Central memory CD4-positive, alpha-beta T cell (primary cell): ENCODE measurements around the gene LRRC1.

Experiments used
- DNase-seq: peaks from one replicate; pipeline ENCODE4 v3.0.0; 2022

The LRRC1 gene

DNA sequence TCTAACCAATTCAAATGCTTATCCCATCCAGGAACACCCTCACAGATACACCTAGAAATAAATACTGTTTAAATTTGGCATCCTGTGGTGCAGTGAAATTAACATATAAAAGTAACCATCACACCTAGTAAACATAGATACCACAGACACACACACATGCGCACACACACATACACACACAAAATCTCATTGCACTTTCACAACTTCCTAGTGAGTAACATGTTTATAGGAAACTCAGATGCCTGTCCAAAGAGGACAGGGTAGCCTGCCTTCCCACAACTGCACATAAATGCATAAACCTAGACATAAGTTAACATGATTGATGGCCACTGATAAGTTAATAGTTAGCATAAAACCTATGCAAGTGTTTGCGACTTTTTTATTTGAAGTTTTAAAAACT is 56.8 kb downstream of the LRRC1 start:
- DNase-seq = no peak

DNA sequence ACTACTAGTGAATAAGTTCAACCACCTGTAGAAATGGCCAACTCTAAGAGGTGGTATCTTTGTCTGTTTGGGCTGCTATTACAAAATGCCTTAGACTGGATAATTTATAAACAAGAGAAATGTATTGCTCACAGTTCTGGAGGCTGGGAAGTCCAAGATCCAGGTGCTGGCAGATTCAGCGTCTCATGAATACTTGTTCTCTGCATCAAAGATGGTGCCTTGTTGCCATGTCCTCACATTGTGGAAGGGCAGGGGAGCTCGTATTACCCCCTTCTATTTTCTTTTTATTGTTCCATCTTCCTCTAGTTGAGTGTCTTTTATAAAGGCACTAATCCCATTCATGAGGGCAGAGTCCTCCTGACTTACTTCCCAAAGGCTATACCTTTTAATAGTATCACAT is 58.0 kb downstream of the LRRC1 start:
- no peak for DNase-seq

DNA sequence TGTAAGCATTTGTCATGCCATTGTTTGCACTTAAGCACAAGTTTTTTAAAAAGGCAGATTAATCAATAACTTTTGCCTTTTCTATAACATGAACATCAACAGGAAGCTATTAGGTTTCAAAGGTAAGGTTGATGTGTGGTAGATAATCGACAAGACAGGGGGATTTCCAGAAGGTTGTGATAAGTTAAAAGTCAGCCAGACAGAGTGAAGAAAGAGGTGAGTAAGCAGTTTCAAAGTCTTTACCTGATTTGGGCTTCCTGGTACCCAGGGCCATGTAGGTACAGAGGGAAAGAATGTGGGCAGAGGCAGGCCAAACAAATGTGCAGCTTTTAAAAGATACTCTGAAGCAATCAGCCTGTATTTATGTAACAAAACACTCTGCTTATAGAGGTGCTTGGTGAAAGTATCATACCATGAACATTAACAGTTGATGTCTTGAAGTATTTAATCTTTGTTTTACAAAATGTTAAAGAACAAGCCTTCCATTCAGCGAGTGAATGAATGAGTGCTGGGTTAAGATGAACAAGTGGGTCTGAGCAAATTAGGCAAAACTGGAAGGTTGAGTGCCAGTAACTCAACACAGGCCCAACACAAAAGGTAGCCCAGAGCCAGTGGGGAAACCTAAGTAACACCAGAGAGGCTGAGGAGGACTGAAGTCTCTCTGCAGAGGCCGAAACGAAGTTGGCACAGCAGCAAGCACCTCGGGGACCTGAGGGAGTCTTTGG is 60.2 kb downstream of the LRRC1 start:
- peak; percentile 10 for DNase-seq

DNA sequence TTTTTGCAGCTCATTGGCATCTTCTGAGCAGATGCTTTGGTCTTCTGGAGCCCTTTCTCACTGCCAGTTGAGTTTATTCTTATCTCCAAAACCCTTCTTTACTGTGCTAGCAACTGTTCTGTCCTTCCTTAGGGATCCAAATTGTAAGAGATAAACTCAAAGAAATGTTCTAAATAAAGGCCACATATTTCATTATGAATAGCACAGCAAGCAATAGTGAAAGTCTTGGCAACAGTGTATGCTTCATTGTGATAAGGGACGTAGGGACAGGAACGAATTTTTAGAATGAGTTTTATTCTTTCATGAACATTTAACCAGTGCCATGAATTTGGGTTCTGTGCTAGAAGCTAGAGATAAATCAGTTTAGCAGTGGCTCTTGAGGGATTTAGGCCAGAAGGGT is 61.1 kb downstream of the LRRC1 start:
- no peak for DNase-seq

DNA sequence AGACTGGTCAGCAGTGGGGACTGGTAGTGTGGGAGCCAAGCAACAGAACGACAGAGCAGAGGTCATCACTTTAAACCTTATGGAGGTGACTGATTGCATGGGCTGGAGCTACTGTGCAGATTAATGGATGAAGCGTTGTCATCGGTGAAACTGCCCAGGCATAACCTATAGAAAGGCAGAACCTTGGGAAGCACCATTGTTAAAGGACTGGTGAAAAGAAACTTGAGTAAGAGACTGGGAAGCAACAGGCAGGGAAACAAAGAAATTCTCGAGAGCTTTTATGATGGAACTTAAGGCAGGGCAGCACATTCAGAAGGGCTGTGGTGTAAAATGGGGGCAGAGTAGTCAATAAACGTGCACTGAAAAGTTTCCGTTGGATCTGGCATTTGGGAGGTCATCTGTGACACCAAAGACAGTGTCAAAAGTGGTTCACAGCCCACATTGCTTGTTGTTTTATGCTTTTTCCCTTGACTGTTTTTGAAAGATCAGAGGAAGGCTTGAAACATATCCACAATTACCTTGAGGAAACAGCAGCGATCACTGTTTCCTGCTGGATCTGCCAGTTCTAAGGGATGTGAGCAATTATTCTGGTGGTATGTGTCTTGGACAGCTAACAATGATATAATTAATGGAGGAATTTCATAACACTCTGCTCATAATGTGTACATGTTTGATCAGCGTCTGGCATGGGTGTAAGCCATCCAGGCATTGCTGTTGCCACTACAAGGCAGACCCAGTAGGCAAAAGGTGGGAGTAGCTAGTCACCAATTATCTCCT is 62.7 kb downstream of the LRRC1 start:
- DNase-seq = no peak

DNA sequence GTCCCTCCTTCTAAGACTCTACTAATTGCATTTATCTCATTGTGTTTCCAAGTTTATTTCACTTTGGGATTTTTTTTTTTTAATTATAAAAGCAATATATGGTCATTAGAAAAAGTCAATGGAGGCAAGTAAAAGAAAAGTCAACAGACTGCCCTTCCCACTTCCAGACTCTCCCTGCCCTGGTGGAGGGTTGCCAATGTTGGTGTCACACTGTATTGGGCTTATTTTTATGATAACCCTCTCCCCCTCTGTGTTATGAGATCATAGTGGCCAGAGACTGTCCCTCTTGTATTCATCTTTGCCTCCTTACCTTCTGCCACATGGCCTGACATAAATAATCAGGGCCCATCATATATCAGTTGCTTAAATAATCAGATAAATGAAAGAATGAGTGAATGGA is 63.4 kb downstream of the LRRC1 start:
- DNase-seq = no peak

DNA sequence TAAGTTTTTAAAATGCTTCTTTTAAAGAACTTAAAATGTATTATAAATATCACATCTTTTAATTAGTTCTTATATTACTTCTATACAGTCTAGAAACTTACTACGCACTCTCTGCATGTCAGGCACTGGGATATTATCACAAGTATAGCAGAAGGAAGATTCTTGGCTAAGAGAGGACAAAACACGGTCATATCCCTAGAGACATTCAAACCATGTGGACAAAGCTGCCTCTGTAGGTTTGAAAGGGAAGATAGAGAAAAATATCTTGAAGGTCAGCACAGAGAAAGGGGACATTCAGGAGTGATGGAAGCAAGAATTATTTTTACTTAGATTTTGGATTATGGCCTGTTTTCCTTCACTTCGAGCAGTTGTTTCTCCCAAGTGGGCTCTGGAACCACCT is 64.1 kb downstream of the LRRC1 start:
- DNase-seq = no peak

DNA sequence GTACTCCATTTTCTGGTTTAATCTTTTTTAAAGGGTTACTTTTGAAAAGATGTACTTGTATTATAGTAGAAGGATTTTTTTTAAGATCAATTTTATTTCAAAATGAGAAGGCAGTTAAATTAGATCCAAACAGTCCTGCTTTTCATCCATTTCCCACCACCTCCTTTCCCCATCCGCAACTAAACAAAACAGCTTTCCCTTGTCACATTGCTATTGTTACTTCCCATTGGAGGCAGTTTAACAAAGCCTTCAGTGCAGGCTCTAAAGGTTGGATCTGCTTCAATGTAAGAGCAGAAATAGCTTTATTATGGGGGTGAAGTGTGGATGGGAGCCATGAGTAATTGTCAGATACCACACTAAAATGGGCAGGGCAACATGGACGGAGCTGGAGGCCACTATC is 65.7 kb downstream of the LRRC1 start:
- DNase-seq = no peak

DNA sequence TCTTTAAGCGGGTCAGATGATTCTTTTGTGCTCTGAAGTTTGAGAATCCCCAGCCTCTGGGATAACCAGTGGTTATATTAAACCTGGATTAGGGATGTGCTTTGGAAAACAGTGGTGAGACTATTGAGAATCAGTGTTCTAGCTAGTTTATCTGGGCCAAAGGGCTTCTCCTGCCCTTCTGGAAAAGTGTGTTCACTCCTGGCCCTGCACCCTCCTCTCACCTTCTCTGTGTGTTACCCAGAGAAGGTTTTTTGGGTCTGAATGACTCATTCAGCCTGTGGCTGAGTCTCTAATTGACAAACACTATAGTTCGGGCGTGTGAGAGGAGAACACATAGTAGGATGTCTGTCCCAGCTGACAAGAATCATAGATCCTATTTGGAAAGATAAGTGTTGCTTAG is 66.7 kb downstream of the LRRC1 start:
- DNase-seq = no peak

DNA sequence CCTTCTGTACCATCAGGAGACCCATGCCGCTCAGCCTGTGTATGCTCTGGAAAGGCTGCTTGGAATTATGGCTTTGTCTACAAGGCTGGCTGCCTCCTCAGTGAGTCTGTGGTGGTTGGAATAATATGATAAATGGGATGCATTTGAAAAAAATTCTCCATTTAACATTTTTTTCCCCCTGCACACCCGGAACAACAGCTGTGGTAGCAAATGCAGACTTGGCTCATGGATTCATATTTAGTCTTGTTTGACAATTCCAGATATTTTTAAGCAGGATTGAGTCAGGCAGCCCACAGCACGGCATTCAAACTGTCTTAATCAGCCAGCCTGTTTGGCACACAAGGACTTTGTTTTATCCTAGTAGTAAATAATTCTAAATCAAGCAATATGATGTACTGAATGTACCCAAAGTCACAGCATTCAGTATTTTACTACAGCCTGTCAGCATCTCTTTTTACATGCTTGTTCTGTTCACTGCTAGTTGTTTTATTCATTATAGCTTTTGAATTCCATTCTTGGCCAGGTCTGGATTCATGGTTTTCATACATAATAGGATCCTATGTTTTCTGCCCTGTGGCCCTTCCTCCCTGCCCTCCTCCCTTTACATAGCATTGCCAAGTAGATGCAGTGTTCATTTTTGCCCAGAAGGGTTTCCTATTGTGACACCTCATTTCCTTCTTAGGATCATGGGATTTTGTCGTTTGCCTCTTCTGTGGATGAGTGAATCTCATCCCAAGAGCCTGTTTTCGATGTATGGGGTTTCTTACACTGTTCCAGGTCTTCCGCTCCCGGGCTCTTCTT is 68.1 kb downstream of the LRRC1 start:
- DNase-seq = no peak

DNA sequence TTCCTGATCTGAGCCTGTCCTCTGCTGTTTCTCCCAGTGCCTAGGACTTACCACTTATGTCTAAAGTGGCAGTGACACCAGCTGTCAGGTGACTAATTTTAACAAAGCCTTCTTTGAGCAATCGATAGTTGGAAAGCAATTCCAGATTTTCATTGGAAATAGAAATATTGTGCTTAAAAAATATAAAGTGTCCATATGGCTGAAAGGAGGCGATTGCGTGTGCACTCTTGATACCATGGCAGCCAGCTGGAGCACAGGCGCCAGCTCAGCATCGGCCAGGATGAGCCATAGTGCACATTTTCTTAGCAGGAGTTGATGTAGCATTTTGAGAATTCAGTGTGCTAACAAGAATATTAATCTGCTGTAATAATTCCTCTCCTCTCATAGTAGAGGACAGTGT is 70.0 kb downstream of the LRRC1 start:
- no peak for DNase-seq

DNA sequence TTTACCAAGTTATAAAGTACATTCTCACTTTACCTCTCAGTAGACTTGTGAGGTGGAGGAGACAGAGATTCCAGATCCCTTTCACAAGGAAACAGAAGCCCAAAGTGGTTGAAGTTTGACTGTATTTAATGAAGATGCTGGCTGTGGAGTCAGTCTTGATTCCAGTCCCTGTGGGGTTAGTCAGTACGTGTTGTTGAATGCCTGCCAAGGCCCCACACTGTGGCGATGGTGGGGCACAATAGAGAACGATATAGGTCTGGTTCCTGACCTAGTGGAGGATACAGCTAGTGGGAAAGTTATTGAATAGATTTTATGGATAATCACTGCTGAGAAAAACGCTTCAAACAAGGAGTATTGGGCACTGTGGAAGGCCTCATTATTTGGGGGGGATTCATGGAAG is 71.4 kb downstream of the LRRC1 start:
- no peak for DNase-seq

DNA sequence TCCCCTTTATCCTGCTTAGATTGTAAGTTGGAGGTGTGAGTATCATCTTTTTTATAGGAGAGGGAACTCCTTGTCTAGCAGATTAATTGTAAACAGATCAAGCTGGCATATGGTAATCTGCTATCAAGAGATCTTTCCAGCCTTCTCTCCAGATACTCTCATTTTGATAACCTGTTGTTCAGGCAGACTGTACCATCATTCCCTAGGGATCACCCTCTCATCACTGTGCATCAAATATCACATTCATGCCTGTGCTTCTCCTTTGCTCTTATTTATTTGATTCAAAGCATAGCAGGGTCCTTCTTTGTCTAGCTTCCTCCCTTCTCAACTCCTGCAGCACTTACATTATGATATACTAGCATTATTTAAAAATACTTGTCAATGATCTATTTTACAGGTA is 73.8 kb downstream of the LRRC1 start:
- no peak for DNase-seq

DNA sequence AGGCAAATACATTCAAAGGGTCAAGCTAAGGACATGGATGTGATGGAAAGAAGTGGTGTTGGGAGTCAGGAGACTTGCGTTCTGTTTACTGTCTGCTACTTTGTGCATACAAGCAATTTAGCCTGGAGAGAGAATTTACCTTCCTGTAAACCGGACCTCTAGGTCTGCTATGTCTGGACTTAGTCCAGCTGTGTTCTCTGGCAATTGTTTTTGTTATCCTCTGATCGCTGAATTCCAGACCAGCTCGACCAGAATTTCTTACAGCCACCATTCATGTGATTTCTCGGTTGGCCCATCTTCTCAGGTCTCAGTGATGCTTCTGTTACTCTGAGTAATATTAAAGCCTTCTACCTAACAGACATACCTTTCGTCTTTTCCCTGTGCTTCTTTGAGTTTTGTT is 75.2 kb downstream of the LRRC1 start:
- no peak for DNase-seq

DNA sequence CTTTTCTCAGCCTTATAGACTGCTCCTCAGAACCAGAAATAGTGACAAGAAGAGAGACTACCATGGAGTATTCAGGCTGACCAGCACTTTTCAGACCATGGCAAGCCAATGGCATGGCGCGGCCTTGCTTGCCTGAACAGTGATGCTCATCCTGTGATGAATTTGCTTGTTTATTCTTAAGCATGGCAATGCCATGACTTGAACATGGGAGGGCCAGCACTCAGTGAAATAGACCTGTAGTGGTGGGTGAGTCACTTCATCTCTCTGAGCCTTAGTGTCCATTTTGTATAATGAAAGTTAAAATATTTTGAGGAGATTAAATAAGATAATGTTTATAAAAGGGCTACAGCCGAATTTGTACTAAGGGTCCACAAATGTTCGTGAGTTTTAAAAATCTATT is 79.1 kb downstream of the LRRC1 start:
- DNase-seq = no peak

DNA sequence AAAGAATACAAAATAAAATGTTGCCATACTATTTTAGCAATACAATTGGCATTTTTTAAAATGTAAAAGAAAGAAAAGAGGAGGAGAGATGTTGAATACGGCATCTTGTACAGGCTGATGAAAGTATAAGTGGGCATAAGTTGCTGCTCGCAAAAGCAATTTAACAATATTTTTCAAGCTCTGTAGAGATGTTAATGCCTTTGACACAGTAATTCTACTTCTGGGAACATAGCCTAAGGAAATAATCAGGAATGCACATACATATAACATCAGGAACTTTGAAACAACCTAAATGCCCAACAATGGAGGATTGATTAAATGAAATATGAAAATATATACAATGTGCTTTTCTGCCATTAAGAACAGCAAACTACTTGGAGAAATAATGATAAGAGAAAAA is 80.2 kb downstream of the LRRC1 start:
- DNase-seq = no peak

DNA sequence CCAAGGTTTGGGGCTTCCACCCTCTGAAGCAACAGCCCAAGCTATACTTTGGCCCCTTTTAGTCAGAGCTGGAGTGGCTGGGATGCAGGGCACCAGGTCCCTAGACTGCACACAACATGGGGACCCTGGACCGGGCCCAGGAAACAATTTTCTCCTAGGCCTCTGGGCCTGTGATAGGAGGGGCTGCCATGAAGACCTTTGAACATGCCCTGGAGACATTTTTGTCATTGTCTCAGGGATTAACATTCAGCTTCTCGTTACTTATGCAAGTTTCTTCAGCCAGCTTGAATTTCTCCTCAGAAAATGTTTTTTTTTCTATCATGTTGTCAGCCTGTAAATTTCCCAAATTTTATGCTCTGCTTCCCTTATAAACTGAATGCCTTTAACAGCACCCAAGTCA is 82.3 kb downstream of the LRRC1 start:
- DNase-seq = no peak

DNA sequence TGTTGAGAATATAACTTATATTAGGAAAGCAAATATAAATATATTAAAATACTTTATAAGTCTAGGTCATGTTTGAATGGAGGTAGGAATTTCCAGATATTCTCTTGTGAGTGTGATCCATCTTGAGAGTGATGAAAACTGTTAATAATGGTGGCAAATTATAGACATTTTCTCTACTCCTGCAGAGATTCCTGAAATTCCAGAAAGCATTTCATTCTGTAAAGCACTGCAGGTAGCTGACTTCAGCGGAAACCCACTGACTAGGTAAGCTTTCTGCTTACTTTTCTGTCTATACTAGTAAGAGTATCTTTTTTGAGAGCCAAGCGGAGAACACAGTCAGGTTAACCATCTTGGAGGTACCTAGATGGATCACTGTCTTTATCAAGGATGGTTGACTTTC is 84.0 kb downstream of the LRRC1 start:
- no peak for DNase-seq

DNA sequence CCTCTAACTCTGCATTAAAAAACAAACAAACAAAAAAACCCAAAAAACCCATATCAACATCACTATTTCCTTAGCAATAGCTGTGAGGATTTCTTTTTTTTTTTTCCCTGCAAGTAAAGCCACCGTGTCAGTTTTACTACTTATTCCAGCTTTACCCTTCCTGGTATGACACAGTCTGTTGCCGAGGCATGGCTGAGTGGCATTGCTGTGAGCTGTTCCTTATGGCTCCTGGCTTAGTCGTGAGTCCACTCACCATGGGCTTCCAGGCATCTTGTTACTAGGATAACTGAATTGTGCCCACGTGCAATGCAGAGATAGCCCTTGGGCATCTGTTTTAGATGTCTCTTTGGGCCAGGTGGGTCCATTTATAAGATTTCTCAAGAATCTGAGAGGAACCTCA is 84.8 kb downstream of the LRRC1 start:
- no peak for DNase-seq

DNA sequence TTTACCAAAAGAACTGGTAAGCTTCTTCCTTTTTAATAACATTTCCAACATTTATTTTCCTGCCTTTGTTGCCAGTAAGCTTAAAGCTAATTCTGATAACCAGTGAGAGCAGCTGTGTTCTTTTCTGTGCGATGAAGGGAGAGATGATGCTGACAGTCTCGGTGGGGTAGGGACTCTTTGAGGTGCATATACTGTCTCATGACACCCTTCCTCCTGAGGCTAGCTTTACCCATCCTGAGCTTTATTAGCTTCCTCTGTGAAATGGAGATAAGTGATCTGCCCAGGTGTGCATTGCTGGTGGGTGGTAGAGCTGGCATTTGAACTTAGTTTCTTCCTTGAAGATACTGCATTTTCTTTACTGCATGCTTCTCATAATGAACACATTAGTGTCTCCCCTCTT is 92.5 kb downstream of the LRRC1 start:
- DNase-seq = no peak

DNA sequence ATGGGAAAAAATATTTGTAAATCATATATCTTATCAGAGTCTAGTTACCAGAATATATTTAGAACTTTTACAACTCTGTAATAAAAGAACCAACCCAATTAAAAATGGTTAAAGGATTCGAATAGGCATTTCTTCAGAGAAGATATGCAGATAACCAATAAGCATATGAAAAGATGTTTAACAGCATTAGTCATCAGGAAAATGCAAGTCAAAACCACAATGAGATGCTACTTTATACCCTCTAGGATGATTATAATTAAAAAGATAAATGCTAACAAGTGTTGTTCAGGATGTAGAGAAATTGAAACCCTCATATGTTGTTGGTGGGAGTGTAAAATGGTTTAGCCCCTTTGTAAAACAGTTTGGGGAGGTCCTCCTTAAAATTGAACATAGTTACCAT is 94.1 kb downstream of the LRRC1 start:
- no peak for DNase-seq

DNA sequence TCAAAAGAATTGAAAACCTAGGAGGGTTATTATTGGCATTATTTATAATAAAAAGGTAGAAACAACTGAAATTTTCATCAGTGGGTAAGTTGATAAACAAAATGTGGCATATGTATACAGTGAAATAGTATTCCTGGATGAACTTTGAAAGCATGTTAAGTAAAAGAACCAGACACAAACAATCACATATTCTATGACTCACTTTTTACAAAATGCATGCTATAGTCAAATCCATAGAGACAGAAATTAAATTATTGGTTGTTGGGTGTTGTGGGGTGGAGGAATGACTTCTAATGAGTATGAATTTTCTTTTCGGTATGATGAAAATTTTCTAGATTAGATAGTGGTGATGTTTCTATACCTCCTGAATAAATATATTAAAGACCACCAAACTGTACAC is 94.6 kb downstream of the LRRC1 start:
- no peak for DNase-seq

DNA sequence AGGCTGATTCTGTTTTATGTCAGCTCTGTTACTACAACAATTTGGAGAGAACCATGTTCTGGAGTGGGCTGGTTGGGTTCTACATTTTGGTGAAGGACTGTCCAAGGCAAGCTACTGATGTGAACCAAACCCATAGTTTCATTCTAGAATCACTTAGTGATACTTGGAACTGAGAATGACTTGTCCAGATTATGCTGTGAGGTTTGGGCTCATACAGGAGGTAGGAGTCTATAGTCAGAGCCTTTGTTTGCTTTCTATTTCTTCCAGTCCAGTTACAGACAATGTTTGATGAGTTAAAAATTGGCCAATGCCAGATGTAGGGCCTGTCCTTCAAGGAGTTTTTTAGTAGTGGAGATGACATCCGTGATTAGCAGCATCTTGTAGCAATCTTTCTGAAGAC is 97.9 kb downstream of the LRRC1 start:
- DNase-seq = no peak

DNA sequence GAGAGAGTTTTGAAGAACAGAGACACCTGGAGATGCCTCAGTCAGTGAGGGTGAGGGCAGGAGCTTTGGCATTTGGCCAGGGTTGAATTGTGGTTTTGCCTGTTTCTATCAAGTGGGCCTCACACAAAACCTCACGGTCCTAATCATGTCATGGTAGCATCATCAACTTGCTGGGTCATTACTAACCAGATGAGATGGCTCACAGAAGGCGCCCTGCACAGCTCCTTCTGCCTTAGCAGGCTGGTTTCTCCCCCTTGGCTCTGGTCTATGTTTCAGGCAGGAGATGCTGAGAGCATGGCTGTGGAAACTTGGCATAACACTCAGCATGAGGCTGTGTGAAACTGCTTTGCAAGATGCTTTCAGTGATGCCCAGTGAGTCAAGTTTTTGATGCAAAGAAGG is 99.3 kb downstream of the LRRC1 start:
- DNase-seq = no peak
